ENCODE data around the gene ACKR4. TPM values are rescaled to one million over a fixed set of nuclear protein-coding genes. Genes with fewer than 3 reads are reported as not detected.

Gene ACKR4
- total and polyA plus RNA-seq, 2 donors from 2014 or later: 1.0 to 1.1 TPM

GRCh38 chr3:132569580-132569979 is 27.5 kb upstream of the ACKR4 start:
- FAIRE-seq (no peak), DNase-seq (no peak)
- Histone ChIP-seq H3K9me3 (ENCODE audit: control insufficient read depth in 2 of 3, insufficient read depth in 1 of 3, low read length in 3 of 3) (no peaks in the 10 kb centered on the region), H3K36me3 (ENCODE audit: control insufficient read depth in 2 of 3, insufficient read depth in 3 of 3, low read length in 3 of 3) (peaks cover 0 to 5% (median 2%) of the 10 kb centered on the region in 3 donors), H3K27ac (ENCODE audit: low read depth in 2 of 2, low read length in 2 of 2) (no peak overlapping the region), H3K4me1 (ENCODE audit: control insufficient read depth in 2 of 3, insufficient read depth in 2 of 3, low read depth in 1 of 3, low read length in 3 of 3) (no peaks in the 10 kb centered on the region), H3K27me3 (ENCODE audit: control insufficient read depth, insufficient read depth, low read length) (no peaks in the 10 kb centered on the region), H3K4me3 (ENCODE audit: low read length in 3 of 3) (no peak overlapping the region), H3K9ac (ENCODE audit: low read length in 3 of 3) (no peak overlapping the region)
- no peak for TF ChIP-seq CTCF (IDR thresholded peaks at IDR 0.05; ENCODE audit: borderline replicate concordance, extremely low read depth, insufficient read depth)
- intact Hi-C loops (cut with DNase I): no loop called here

GRCh38 chr3:132570016-132570415 is 27.1 kb upstream of the ACKR4 start:
- Histone ChIP-seq H3K9me3 (ENCODE audit: control insufficient read depth in 2 of 3, insufficient read depth in 1 of 3, low read length in 3 of 3) (no peaks in the 10 kb centered on the region), H3K27me3 (ENCODE audit: control insufficient read depth, insufficient read depth, low read length) (no peaks in the 10 kb centered on the region), H3K27ac (ENCODE audit: low read depth in 2 of 2, low read length in 2 of 2) (no peak overlapping the region), H3K4me1 (ENCODE audit: control insufficient read depth in 2 of 3, insufficient read depth in 2 of 3, low read depth in 1 of 3, low read length in 3 of 3) (no peaks in the 10 kb centered on the region), H3K9ac (ENCODE audit: low read length in 3 of 3) (no peak overlapping the region), H3K36me3 (ENCODE audit: control insufficient read depth in 2 of 3, insufficient read depth in 3 of 3, low read length in 3 of 3) (peaks cover 0 to 5% (median 2%) of the 10 kb centered on the region in 3 donors), H3K4me3 (ENCODE audit: low read length in 3 of 3) (no peak overlapping the region)
- DNase-seq: no peak
- TF ChIP-seq CTCF (IDR thresholded peaks at IDR 0.05; ENCODE audit: borderline replicate concordance, extremely low read depth, insufficient read depth): no peak
- FAIRE-seq: no peak
- intact Hi-C loops (cut with DNase I): no loop called here

GRCh38 chr3:132573797-132574211 is 23.3 kb upstream of the ACKR4 start:
- no peaks in the 10 kb centered on the region for H3K4me1 ChIP-seq (ENCODE audit: control insufficient read depth in 2 of 3, insufficient read depth in 2 of 3, low read depth in 1 of 3, low read length in 3 of 3)
- H3K27ac ChIP-seq (ENCODE audit: low read depth in 2 of 2, low read length in 2 of 2): no peak overlapping the region
- intact Hi-C loops (cut with DNase I): no loop called here
- no peak for FAIRE-seq
- no peak for DNase-seq
- H3K9me3 ChIP-seq (ENCODE audit: control insufficient read depth in 2 of 3, insufficient read depth in 1 of 3, low read length in 3 of 3): no peaks in the 10 kb centered on the region
- H3K27me3 ChIP-seq (ENCODE audit: control insufficient read depth, insufficient read depth, low read length): no peaks in the 10 kb centered on the region
- H3K36me3 ChIP-seq (ENCODE audit: control insufficient read depth in 2 of 3, insufficient read depth in 3 of 3, low read length in 3 of 3): peaks cover 2 to 14% (median 8%) of the 10 kb centered on the region in 3 donors
- TF ChIP-seq CTCF (IDR thresholded peaks at IDR 0.05; ENCODE audit: borderline replicate concordance, extremely low read depth, insufficient read depth): no peak
- no peak overlapping the region for H3K4me3 ChIP-seq (ENCODE audit: low read length in 3 of 3)
- no peak overlapping the region for H3K9ac ChIP-seq (ENCODE audit: low read length in 3 of 3)

- no peak for DNase-seq
These were observed 9.7 kb upstream of the ACKR4 start for GRCh38 chr3:132587401-132587800.

More at GRCh38 chr3:132587401-132587800, 9.7 kb upstream of the ACKR4 start:
- H3K27ac ChIP-seq (ENCODE audit: low read depth in 2 of 2, low read length in 2 of 2): no peak overlapping the region
- peaks cover 0 to 8% (median 0%) of the 10 kb centered on the region in 3 donors for H3K36me3 ChIP-seq (ENCODE audit: control insufficient read depth in 2 of 3, insufficient read depth in 3 of 3, low read length in 3 of 3)
- no peaks in the 10 kb centered on the region for H3K4me1 ChIP-seq (ENCODE audit: control insufficient read depth in 2 of 3, insufficient read depth in 2 of 3, low read depth in 1 of 3, low read length in 3 of 3)
- intact Hi-C loops (cut with DNase I): no loop called here
- no peaks in the 10 kb centered on the region for H3K9me3 ChIP-seq (ENCODE audit: control insufficient read depth in 2 of 3, insufficient read depth in 1 of 3, low read length in 3 of 3)
- no peak for TF ChIP-seq CTCF (IDR thresholded peaks at IDR 0.05; ENCODE audit: borderline replicate concordance, extremely low read depth, insufficient read depth)
- no peak overlapping the region for H3K4me3 ChIP-seq (ENCODE audit: low read length in 3 of 3)
- no peak for FAIRE-seq
- H3K9ac ChIP-seq (ENCODE audit: low read length in 3 of 3): no peak overlapping the region
- no peaks in the 10 kb centered on the region for H3K27me3 ChIP-seq (ENCODE audit: control insufficient read depth, insufficient read depth, low read length)
